Activated CD8-positive, alpha-beta memory T cell treated with anti-CD3 and anti-CD28 coated beads, Interleukin-2, amount 50 U/mL, for 1 hour (primary cell): ENCODE data around the gene RAB11FIP3.

Experiments used
- DNase-seq: peaks from one replicate; pipeline ENCODE4 v3.0.0-alpha.2; 2020; ENCODE audit errors: extremely low read depth

RAB11FIP3 gene

DNA sequence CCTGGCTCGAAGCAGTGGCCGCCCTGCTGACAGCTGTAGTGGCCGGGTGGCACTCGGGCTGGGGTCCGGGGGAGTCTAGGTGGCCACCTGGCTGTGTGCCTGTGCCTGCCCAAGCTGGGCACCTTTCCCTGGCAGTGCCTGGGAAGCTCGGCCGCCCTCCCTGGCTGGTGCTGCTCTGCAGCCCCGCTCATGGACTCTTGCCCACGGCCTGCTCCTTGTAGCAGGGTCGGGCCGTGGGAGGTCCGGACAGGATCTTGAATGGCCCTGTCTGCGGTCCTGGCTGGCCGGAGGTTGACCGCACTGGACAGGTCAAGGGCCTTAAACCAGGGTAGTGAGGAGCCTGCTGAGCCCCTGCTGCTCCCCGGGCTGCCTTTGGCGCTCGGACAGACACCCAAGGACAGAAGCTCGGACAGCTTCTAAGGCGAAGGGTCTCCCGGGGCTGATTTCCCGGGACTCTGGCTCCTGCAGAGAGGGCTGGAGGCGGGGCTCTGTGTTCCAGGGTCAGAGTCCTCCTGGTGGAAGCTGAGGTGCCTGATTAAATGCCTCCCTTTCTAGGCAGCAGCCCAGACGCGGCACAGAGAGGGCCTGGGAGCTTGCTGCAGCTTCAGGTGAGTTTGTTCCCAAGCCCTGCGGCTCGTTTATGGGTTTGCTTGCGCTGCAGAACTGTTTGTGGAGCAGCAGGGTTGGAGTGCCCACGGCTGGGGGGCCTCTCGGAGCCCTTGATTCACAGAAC is 108.1 kb downstream of the RAB11FIP3 start:
- no peak for DNase-seq

DNA sequence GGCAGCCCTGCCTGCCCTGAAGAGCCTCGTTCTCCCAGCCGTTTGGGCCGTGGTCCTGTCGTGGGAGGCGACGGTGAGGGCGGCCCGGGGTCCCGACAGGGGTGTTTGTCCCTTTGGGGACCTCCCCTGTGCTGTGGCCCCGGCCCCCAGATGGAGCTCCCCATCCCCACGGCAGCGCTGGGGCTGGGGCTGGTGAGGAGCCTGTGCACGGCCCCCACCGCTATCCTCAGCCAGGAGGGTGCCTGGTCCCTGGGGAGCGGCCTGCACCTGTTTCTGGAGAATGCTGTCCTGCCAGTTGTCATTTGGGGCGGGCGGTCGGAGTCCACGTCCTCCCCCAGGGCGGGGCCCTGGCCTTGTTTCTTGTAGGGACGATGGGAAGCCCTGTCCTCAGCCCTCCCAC is 108.7 kb downstream of the RAB11FIP3 start:
- no peak for DNase-seq

GRCh38 chr16:534856-535445 is 109.5 kb downstream of the RAB11FIP3 start:
- no peak for DNase-seq

DNA sequence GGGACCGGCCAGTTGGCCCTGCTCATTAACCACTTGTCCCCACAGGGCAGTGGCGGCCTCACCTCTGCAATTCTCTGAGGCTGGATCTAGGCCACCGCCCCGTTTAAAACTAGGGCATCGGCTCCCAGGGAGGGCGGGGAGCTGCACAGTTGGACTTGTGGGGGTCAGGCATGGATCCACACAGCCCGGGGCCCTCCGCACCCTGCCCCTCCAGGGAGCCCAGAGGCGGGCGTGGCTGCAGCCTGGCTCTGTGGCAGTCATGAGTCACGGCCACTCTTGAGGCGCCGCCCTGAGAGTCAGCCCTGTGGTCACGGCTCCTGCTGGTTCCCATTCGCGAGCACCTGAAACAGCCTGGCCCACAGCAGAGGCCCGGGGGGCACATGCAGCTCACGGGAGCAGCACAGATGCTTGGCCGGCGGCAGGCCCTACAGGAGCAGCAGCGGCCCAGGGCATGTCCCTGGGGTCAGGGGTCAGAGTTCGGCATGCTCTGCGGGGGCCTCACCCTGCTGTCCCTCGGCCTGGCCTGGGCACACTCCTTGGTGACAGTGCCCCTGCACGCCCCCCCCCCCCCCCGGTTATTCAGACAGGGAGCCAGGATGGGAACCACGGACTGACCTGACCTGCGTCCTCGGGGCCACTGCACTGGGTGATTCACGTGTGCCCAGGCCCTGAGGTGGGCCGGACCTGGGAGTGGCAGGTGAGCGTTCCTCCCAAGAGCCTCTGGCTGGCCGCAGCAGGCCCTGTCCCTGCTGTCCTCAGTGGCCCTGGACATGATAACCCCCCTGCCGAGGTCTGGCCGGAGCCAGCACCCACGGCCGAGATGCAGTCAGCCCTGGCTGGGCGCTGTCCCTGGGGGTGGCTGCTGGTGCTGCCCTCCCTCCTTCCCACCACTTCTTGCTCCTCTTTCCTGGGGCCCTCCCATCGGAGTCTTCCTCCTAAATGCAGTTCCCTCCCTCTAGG is 110.3 kb downstream of the RAB11FIP3 start:
- no peak for DNase-seq

DNA sequence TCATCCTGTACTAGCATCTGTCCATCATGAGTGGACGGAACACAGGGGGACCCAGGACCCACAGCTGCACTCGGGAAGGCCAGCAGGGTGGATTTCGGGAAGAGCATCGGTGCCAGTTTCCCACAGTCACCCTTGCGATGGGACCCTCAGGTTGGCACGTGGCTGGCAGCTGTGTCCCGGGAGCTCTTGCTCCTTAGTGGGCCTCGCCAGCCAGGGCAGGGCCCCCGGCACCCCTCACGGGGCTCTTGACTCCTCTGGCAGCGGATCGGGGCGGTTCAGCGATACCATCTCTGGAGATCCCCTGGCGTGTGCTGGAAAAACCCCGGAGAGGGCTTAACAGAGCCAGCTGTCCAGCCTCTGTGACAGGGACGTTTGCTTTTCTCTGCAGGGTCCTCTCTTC is 111.3 kb downstream of the RAB11FIP3 start:
- DNase-seq = no peak

GRCh38 chr16:537415-538335 is 112.2 kb downstream of the RAB11FIP3 start:
- DNase-seq = no peak

DNA sequence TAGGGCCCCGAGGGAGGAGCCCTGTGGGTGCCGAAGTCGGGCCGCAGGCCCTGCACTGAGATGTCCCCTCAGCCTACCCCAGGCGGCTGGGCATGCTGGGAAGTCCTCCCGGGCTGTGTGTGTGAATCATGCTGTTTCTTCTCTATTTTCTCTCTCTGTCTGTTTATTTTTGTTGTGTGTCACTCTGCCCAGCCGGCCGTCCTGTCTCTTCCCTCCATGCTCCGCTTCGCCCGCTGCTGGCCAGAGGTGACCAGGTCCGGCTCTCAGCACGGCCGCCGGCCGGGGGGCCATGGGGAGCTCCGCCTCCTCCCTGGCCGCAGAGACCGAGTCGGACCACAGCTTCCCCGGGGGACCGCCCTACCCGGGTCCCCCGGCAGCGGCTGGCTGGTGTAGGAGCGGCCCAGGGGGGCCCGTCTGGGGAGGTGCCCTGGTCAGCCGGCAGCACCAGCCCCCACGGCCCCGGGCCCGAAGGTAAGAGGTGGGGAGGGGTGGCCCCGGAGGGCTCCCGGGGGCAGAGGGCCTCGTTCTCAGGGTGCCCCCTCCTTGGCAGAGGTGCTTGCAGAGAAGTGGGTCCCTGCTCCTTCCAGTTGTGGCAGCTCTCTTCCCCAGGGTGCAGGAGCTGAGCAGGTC is 114.6 kb downstream of the RAB11FIP3 start:
- DNase-seq = no peak

DNA sequence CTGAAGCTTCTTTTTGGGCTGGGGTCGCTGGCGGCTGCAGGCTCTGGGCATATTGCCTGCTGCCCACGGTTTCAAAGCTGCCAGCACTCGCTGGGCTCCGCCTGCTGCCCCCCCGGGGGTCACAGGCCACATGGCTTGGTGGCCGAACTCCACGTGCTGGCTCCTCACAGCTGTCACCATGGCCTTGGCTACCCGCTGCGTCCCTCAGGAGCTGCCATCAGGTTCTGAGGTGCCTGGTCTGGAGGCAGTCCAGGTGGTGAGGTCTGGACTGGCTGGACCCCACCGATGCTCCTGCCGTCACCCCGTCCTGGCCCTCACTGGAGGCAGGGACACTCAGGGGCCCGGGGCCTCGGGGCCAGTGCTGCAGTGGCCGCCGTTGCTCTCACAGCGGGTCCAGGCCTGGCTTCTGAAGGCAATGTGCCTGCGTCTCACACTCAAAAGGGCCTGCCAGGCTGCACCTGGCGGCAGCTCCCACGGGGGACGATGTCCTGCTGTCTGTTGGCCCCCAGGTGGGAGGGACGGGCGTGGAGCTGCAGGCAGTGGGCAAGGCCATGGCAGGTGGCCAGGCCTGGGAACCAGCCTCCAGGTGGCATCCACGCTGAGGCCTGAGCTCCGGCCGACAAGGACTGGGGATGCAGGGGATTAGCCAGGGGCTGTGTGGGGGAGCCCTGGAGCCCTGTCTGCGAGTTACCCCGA is 115.3 kb downstream of the RAB11FIP3 start:
- no peak for DNase-seq

GRCh38 chr16:543301-544164 is 118.1 kb downstream of the RAB11FIP3 start:
- no peak for DNase-seq

DNA sequence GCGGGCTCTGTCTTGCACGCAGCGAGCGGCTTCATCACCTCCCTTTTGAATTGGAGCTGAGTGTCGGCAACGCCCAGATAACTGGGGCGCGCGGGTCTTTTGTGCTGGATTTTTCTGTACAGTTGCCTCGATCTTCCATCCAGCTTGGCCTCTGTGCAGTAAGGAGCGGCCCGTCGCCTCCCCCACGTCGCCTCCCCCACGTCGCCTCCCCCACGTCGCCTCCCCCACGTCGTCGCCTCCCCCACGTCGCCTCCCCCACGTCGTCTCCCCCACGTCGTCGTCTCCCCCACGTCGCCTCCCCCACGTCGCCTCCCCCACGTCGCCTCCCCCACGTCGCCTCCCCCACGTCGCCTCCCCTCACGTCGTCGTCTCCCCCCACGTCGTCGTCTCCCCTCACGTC is 119.1 kb downstream of the RAB11FIP3 start:
- DNase-seq = no peak

GRCh38 chr16:546909-547770 is 121.7 kb downstream of the RAB11FIP3 start:
- no peak for DNase-seq

DNA sequence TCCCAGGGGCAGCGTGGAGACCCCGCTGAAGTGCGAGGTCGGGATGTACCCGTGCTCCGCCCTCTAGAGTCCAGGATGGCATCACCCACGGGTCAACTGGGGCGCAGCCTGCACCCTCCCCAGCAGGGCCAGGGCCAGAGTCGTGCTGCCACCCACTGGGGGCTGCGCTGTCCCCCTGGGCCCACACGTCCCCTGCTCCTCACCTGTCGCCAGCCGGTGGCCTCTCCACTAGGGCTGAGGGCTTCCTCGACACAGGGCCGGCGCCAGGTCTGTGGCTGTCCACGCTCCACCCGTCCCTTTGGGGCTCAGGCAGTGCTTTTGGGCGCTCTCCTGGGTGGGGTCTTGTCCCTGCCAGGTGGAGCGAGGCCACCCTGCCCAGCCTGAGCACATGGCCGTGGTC is 123.1 kb downstream of the RAB11FIP3 start:
- DNase-seq = no peak

GRCh38 chr16:549544-550263 is 124.3 kb downstream of the RAB11FIP3 start:
- no peak for DNase-seq

- no peak for DNase-seq
Measured at GRCh38 chr16:551210-551609, 125.8 kb downstream of the RAB11FIP3 start.

GRCh38 chr16:552171-552570 is 126.7 kb downstream of the RAB11FIP3 start:
- no peak for DNase-seq

DNA sequence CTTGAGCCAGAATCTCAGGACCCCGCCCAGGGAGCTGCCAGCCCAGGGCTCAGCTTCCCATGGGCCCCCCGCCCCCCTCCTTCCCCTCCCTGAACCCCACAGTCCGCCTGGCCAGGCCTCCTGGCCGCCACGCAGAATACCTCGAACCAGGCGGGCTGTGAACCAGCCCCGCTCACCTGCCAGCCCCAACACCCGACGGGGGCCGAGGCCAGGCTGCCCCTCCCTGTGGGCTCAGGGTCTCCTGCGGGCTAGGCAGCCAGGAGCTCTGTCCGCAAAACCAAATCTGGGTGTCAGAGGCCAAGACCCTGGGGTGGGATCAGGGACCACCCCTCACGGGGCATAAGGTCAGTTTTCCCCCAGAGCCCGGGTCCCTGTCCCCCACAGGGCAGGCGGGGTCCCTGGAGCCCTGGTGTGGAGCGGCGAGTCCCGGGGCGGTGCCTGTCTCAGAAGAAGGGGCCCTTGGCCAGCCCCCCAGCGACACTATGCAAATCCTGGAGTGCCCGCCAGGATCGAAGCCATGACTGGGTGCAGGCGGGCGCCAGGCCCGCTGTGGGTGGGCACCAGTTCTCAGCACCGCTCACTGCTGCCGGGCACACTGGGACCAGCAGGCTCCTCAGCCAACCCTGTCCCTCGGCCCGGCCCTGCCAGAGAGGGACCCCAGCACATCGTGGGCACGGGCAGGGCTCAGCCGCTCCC is 128.3 kb downstream of the RAB11FIP3 start:
- DNase-seq = no peak

DNA sequence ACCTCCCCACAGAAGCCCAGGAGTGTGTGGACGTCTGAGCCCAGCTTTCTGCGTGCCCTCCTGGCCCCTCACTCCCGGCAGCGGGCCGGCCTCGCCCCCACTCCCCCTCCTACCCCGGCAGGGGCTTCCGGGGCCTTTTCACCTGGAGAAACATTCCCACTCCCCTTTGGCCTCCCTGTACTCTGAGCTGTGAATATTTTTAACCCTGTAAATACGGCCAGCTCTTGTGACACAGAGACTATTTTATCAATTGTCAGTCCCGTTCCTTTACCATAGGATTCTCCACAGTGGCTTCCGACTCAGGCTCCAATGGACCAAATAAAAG is 128.8 kb downstream of the RAB11FIP3 start:
- DNase-seq = no peak
